IMR-90 (cell line): Measurements from ENCODE around the gene PPP1R9A.

Experiments
- CHD1 ChIP-seq: IDR thresholded peaks from 2 replicates; pipeline ENCODE4 v1.6.1; 2012; ENCODE audit warnings: low read depth, low read length, improper control_type of control experiment
- MAZ ChIP-seq: IDR thresholded peaks from 2 replicates; pipeline ENCODE4 v1.6.1; 2012; ENCODE audit warnings: low read depth, mild to moderate bottlenecking, low read length, improper control_type of control experiment, moderate library complexity, borderline replicate concordance
- MXI1 ChIP-seq: IDR thresholded peaks from 2 replicates; pipeline ENCODE4 v1.6.1; 2012; ENCODE audit warnings: low read depth, mild to moderate bottlenecking, low read length, moderate library complexity, borderline replicate concordance
- NFE2L2 ChIP-seq: fragments of 150-350 bp; IDR thresholded peaks from 2 replicates; pipeline ENCODE4 v1.6.1; 2016; ENCODE audit warnings: low read depth, mild to moderate bottlenecking, low read length
- POLR2A ChIP-seq: IDR thresholded peaks from 2 replicates; pipeline ENCODE4 v1.6.1; 2012; ENCODE audit warnings: mild to moderate bottlenecking, low read depth, low read length
- RAD21 ChIP-seq: IDR thresholded peaks from 2 replicates; pipeline ENCODE4 v1.6.1; 2012; ENCODE audit warnings: low read length, improper control_type of control experiment
- RCOR1 ChIP-seq: IDR thresholded peaks from 2 replicates; pipeline ENCODE4 v1.6.1; 2012; ENCODE audit warnings: mild to moderate bottlenecking, low read length, improper control_type of control experiment; ENCODE audit not compliant: insufficient replicate concordance
- RFX5 ChIP-seq: IDR thresholded peaks from 2 replicates; pipeline ENCODE4 v1.8.0; 2012; ENCODE audit warnings: low read depth, mild to moderate bottlenecking, low read length, moderate library complexity
- TF ChIP-seq, protein P1 (sequence below): conservative IDR thresholded peaks from 2 replicates; pipeline ENCODE4 v1.5.1; 2012; ENCODE audit warnings: mild to moderate bottlenecking, low read depth, low read length, improper control_type of control experiment
- TF ChIP-seq, protein P2 (sequence below): fragments of 150-350 bp; IDR thresholded peaks from 2 replicates; pipeline ENCODE4 v1.6.1; 2017; ENCODE audit warnings: mild to moderate bottlenecking, antibody characterized with exemption, low read length, low read depth

DNA sequence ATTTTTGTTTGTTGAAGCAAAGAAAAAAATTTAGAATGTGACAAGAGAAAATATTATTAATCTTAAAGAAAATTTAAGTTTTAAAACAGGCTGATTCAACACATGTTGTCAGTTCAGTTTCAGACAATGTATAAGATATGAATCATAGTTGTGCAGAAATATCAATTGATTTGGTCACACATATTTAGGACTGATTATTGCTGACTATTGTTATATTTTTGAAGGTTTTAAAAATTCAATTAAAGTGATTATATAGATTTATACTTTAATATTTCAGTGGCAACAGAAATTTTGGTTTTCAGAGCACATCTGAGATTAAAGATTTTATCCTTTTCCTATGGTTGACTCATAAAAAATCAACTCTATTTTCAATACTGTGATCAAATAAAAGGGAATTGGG is 284.4 kb downstream of the PPP1R9A start:
- TF ChIP-seq, protein P1, sequence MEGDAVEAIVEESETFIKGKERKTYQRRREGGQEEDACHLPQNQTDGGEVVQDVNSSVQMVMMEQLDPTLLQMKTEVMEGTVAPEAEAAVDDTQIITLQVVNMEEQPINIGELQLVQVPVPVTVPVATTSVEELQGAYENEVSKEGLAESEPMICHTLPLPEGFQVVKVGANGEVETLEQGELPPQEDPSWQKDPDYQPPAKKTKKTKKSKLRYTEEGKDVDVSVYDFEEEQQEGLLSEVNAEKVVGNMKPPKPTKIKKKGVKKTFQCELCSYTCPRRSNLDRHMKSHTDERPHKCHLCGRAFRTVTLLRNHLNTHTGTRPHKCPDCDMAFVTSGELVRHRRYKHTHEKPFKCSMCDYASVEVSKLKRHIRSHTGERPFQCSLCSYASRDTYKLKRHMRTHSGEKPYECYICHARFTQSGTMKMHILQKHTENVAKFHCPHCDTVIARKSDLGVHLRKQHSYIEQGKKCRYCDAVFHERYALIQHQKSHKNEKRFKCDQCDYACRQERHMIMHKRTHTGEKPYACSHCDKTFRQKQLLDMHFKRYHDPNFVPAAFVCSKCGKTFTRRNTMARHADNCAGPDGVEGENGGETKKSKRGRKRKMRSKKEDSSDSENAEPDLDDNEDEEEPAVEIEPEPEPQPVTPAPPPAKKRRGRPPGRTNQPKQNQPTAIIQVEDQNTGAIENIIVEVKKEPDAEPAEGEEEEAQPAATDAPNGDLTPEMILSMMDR = no peak
- TF ChIP-seq MAZ (no peak), POLR2A (no peak), MXI1 (no peak), RAD21 (no peak), RCOR1 (no peak), NFE2L2 (no peak), RFX5 (no peak), CHD1 (no peak)
- TF ChIP-seq, protein P2, sequence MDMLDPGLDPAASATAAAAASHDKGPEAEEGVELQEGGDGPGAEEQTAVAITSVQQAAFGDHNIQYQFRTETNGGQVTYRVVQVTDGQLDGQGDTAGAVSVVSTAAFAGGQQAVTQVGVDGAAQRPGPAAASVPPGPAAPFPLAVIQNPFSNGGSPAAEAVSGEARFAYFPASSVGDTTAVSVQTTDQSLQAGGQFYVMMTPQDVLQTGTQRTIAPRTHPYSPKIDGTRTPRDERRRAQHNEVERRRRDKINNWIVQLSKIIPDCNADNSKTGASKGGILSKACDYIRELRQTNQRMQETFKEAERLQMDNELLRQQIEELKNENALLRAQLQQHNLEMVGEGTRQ = no peak
